ENCODE measurements around the gene RXRG. TPM values are rescaled to one million over a fixed set of nuclear protein-coding genes. Genes with fewer than 3 reads are reported as not detected.
A peak's percentile ranks its signal among the peaks of the same experiment; 100 is the strongest.

Gene RXRG
- total and polyA plus RNA-seq, 12 donors, result 1.2 to 16.3 (median 4.1) TPM

DNA sequence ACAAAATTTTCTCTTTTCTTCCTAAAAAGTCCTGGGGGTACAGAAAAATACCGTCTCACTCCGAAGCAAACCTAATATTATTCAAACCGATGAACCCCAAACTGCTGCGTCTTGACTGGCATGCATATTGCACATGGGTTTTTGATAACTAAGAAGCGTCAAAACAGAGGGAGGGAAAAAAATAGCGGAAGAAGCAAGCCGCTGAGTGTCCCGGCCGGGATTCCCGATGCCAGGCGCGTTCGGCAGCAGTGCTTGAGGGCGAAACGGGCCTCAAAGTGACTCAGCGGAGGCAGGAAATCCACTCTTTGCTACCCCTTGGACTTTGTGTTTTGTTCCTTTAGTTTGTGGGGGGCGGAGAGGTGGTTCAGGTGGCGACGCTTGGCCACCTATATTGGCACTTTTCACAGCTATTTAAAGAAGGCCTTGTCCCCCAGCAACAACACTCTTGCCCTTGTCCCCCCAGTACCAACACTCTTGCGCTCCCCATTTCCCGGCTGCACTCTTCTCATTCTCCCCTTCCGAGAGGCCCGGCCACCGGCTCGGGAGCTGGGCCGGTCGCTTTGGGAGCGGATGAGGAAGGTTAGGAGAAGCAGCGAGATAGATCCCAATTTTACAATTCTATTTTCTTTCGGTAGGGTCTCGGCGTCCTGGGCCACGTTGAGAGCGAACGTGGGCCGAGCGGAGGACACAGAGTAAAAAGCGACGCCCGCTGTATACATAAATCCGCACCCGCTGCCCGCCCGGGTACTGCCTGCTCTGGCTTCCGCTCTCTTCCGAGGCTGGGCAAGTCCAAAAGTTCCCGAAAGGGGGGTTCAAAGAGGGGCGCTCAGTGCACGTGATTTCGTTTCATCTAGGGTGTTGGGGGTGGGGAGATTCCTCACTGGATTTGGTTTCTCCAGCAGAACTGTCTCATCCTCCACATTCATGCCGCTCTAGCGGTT is 90.9 kb downstream of the RXRG start:
- Histone ChIP-seq H3K27ac (no peak overlapping the region), H3K27me3 (peaks cover 41 to 100% (median 98%) of the 10 kb centered on the region in 7 donors)

GRCh38 chr1:165352442-165353293 is 92.3 kb downstream of the RXRG start:
- peaks cover 41 to 100% (median 100%) of the 10 kb centered on the region in 7 donors for H3K27me3 ChIP-seq
- H3K4me1 ChIP-seq, result peaks cover 3 to 49% (median 25%) of the 10 kb centered on the region in 9 donors
- WGBS, 2 donors, result 3 to 4% methylated on average over 59 of the region's 59 CpGs
- no peak for TF ChIP-seq CTCF (IDR thresholded peaks at IDR 0.05)
- DNase-seq (no peak), ATAC-seq (peak in 3 of 8 donors; percentile 15 to 37 (median 16))
- H3K9me3 ChIP-seq, result no peaks in the 10 kb centered on the region
- no peaks in the 10 kb centered on the region for H3K36me3 ChIP-seq
- no peak overlapping the region for H3K27ac ChIP-seq
- intact Hi-C loops (cut with DNase I), result no loop called here
- H3K4me3 ChIP-seq, result peak overlapping the region in 1 of 10 donors; percentile 6

More for the DNA sequence above, 90.9 kb downstream of the RXRG start:
- Histone ChIP-seq H3K4me3 (no peak overlapping the region), H3K36me3 (no peaks in the 10 kb centered on the region), H3K4me1 (peaks cover 3 to 49% (median 25%) of the 10 kb centered on the region in 9 donors), H3K9me3 (no peaks in the 10 kb centered on the region)
- ATAC-seq, result no peak
- intact Hi-C loops (cut with DNase I), result no loop called here
- DNase-seq, result no peak
- no peak for TF ChIP-seq CTCF (IDR thresholded peaks at IDR 0.05)
- WGBS, 2 donors, result 7 to 8% methylated on average over 52 of the region's 52 CpGs

DNA sequence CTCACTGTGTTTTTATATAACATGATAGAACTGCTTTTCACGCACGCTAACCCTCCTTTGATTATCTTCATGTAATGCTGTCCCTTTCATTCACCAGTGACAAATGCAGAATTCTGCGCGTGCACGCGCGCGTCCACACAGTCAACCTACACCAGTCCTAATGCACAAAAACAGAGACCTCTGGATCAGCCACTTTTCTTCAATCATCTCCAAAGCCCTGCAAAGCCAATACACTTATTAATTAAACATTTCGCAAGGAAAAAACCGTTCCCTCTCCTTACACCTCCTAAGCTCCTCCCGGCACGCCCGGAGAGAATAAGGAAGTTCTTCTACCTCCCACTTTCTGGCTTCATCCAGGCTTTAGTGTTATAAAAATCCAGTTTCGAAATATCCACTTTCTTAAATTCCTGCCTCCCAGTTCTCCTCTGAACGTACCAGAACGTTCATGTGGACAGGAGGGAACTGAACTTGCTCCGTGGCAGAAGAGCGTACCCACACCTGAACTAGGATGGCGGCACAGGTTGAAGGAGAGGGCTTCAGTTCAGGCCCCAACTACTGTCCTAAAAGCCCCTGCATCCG is 93.0 kb downstream of the RXRG start:
- Histone ChIP-seq H3K27me3 (peaks cover 39 to 100% (median 100%) of the 10 kb centered on the region in 7 donors), H3K4me3 (no peak overlapping the region), H3K4me1 (peaks cover 3 to 49% (median 25%) of the 10 kb centered on the region in 9 donors), H3K27ac (no peak overlapping the region), H3K36me3 (no peaks in the 10 kb centered on the region), H3K9me3 (no peaks in the 10 kb centered on the region)
- intact Hi-C loops (cut with DNase I), result no loop called here
- 8 to 11% methylated on average over 20 of the region's 20 CpGs for WGBS, 2 donors
- ATAC-seq, result no peak
- no peak for DNase-seq
- TF ChIP-seq CTCF (IDR thresholded peaks at IDR 0.05), result no peak

Other genes with a start within 250 kb of the RXRG start
- under 1 TPM in 2 of 10 donors, not detected in 8; 0.14 to 0.19 TPM for gene LMX1A, start 88.4 kb downstream of the RXRG start, total RNA-seq
- gene LMX1A, start 88.4 kb downstream of the RXRG start, polyA plus RNA-seq, result under 1 TPM in 1 of 2 donors, not detected in 1; 0.04 TPM
- gene LRRC52, start 98.9 kb upstream of the RXRG start, total RNA-seq, result 1 to 10 TPM in 1 of 10 donors, under 1 TPM in 6, not detected in 3; 0.42 to 1.6 (median 0.57) TPM
- under 1 TPM; 0.16 to 0.44 TPM for gene LRRC52, start 98.9 kb upstream of the RXRG start, polyA plus RNA-seq
- gene MGST3, start 186.1 kb upstream of the RXRG start, total RNA-seq, result 1,000 to 10,000 TPM in 1 of 10 donors, 100 to 1,000 TPM in 9; 545 to 1,002 (median 844) TPM
- 100 to 1,000 TPM; 425 to 837 TPM for gene MGST3, start 186.1 kb upstream of the RXRG start, polyA plus RNA-seq